Measurements from ENCODE around the gene PRDM16. TPM values are rescaled to one million over a fixed set of nuclear protein-coding genes. Genes with fewer than 3 reads are reported as not detected.
A peak's percentile ranks its signal among the peaks of the same experiment; 100 is the strongest.

PRDM16 gene
- total RNA-seq, 1 experiment from 2014 or later: 22.3 TPM

GRCh38 chr1:3415260-3416090 is 346.5 kb downstream of the PRDM16 start:
- ChIA-PET CTCF (no interaction called here), POLR2A (no interaction called here)
- Histone ChIP-seq H3K4me3 (ENCODE audit: low read depth in 2 of 2, low read length in 2 of 2) (no peak overlapping the region), H3K9me3 (ENCODE audit: control insufficient read depth, insufficient read depth, low read depth, low read length) (no peaks in the 10 kb centered on the region), H3K27me3 (ENCODE audit: control insufficient read depth, insufficient read depth, low read length) (no peaks in the 10 kb centered on the region), H3K4me1 (ENCODE audit: control insufficient read depth, insufficient read depth, low read length) (no peaks in the 10 kb centered on the region), H3K36me3 (ENCODE audit: control insufficient read depth, insufficient read depth, low read length) (no peaks in the 10 kb centered on the region), H3K27ac (ENCODE audit: low read length) (no peak overlapping the region)
- ATAC-seq (no peak), DNase-seq (ENCODE audit: low read depth, low spot score) (no peak)
- intact Hi-C loops (cut with micrococcal nuclease; ENCODE audit: unreplicated experiment) (no loop called here), in situ Hi-C loops (cut with HindIII; ENCODE audit: low pct_unique_long_range_greater_than_20kb, low sequenced_read_pairs) (no loop called here)
- TF ChIP-seq SIN3A (IDR thresholded peaks at IDR 0.05; ENCODE audit: borderline replicate concordance, insufficient read depth, low read depth, low read length): no peak
- no peak for TF ChIP-seq TCF7L2 (IDR thresholded peaks at IDR 0.05; ENCODE audit: low read depth, low read length)
- TF ChIP-seq POLR2AphosphoS5 (IDR thresholded peaks at IDR 0.05; ENCODE audit: low read depth, low read length): no peak
- no peak for TF ChIP-seq REST (IDR thresholded peaks at IDR 0.05; ENCODE audit: insufficient read depth in 1 of 2, low read depth in 2 of 2, low read length in 1 of 2)
- TF ChIP-seq CTCF (IDR thresholded peaks at IDR 0.05): no peak
- no TSS peak for BruUV-seq (replicated peaks)

GRCh38 chr1:3417082-3417739 is 348.2 kb downstream of the PRDM16 start:
- BruUV-seq (replicated peaks): no TSS peak
- intact Hi-C loops (cut with micrococcal nuclease; ENCODE audit: unreplicated experiment): no loop called here
- Histone ChIP-seq H3K4me1 (ENCODE audit: control insufficient read depth, insufficient read depth, low read length) (no peaks in the 10 kb centered on the region), H3K27ac (ENCODE audit: low read length) (no peak overlapping the region), H3K9me3 (ENCODE audit: control insufficient read depth, insufficient read depth, low read depth, low read length) (no peaks in the 10 kb centered on the region), H3K27me3 (ENCODE audit: control insufficient read depth, insufficient read depth, low read length) (no peaks in the 10 kb centered on the region), H3K36me3 (ENCODE audit: control insufficient read depth, insufficient read depth, low read length) (no peaks in the 10 kb centered on the region), H3K4me3 (ENCODE audit: low read depth in 2 of 2, low read length in 2 of 2) (no peak overlapping the region)
- ChIA-PET CTCF (no interaction called here), POLR2A (no interaction called here)
- in situ Hi-C loops (cut with HindIII; ENCODE audit: low pct_unique_long_range_greater_than_20kb, low sequenced_read_pairs): no loop called here
- TF ChIP-seq CTCF (IDR thresholded peaks at IDR 0.05) (peak; percentile 82), REST (IDR thresholded peaks at IDR 0.05; ENCODE audit: insufficient read depth in 1 of 2, low read depth in 2 of 2, low read length in 1 of 2) (no peak)
- ATAC-seq: no peak
- DNase-seq (ENCODE audit: low read depth, low spot score): no peak
